DND-41 (cell line): ENCODE data around the gene DIPK2A.

ENCODE experiments used
- EZH2 ChIP-seq: IDR thresholded peaks from 3 replicates; pipeline ENCODE4 v1.6.1; 2012; ENCODE audit warnings: borderline replicate concordance, low read depth, mild to moderate bottlenecking, moderate library complexity, low read length, inconsistent platforms; ENCODE audit not compliant: severe bottlenecking
- TF ChIP-seq, protein P1 (sequence below): IDR thresholded peaks from 2 replicates; pipeline ENCODE4 v1.5.1; 2012; ENCODE audit warnings: borderline replicate concordance, low read length, moderate library complexity, mild to moderate bottlenecking; ENCODE audit not compliant: poor library complexity, severe bottlenecking; ENCODE audit errors: extremely low read depth

DNA sequence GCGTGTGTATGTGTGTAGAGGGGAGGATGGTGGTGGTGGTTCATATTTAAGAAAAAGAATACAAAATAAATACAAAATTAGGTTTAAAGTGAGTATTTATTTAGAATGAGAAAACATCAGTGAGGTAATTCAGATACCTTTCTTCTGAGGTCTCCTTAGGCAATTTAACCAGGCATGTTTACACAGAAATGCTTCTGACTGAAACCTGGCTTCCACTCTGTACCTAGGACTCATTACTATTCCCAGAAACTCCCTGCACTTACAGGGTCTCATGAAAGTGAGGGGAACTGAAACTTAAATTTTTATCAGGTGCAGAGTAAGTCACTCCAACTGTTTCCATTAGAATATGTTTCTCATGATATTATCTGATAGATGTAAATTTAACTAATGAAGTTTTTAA, 10.3 kb upstream of the DIPK2A start:
- TF ChIP-seq, protein P1, sequence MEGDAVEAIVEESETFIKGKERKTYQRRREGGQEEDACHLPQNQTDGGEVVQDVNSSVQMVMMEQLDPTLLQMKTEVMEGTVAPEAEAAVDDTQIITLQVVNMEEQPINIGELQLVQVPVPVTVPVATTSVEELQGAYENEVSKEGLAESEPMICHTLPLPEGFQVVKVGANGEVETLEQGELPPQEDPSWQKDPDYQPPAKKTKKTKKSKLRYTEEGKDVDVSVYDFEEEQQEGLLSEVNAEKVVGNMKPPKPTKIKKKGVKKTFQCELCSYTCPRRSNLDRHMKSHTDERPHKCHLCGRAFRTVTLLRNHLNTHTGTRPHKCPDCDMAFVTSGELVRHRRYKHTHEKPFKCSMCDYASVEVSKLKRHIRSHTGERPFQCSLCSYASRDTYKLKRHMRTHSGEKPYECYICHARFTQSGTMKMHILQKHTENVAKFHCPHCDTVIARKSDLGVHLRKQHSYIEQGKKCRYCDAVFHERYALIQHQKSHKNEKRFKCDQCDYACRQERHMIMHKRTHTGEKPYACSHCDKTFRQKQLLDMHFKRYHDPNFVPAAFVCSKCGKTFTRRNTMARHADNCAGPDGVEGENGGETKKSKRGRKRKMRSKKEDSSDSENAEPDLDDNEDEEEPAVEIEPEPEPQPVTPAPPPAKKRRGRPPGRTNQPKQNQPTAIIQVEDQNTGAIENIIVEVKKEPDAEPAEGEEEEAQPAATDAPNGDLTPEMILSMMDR: no peak
- no peak for TF ChIP-seq EZH2
